NCI-H1930 (cell line): ENCODE results near the gene UBE2E2.

Experiments used
- DNase-seq, 2 experiments: peaks; one replicate each; lab custom pipeline; 2025; lab: John Stamatoyannopoulos, UW

Gene UBE2E2

GRCh38 chr3:23277688-23278087, 74.6 kb downstream of the UBE2E2 start:
- peak; percentile 36 to 49 for DNase-seq

- DNase-seq = no peak
Measured at GRCh38 chr3:23283625-23284024, 80.5 kb downstream of the UBE2E2 start.

GRCh38 chr3:23288286-23288685, 85.2 kb downstream of the UBE2E2 start:
- no peak for DNase-seq

GRCh38 chr3:23288715-23289114, 85.6 kb downstream of the UBE2E2 start:
- no peak for DNase-seq

GRCh38 chr3:23292432-23292831, 89.3 kb downstream of the UBE2E2 start:
- no peak for DNase-seq

GRCh38 chr3:23294770-23295387, 91.8 kb downstream of the UBE2E2 start:
- DNase-seq = no peak

- no peak for DNase-seq
Measured at GRCh38 chr3:23301819-23302218, 98.7 kb downstream of the UBE2E2 start.

GRCh38 chr3:23302271-23302670, 99.1 kb downstream of the UBE2E2 start:
- DNase-seq = no peak

- DNase-seq = no peak
Measured at GRCh38 chr3:23303601-23304217, 100.6 kb downstream of the UBE2E2 start.

- no peak for DNase-seq
Measured at GRCh38 chr3:23304424-23304823, 101.3 kb downstream of the UBE2E2 start.

GRCh38 chr3:23308986-23309625, 106.0 kb downstream of the UBE2E2 start:
- DNase-seq = no peak

GRCh38 chr3:23312866-23313265, 109.7 kb downstream of the UBE2E2 start:
- no peak for DNase-seq

- DNase-seq = no peak
Measured at GRCh38 chr3:23314981-23315762, 112.0 kb downstream of the UBE2E2 start.

GRCh38 chr3:23316924-23317323, 113.8 kb downstream of the UBE2E2 start:
- no peak for DNase-seq

GRCh38 chr3:23319366-23320312, 116.5 kb downstream of the UBE2E2 start:
- no peak for DNase-seq

GRCh38 chr3:23320586-23321570, 117.8 kb downstream of the UBE2E2 start:
- DNase-seq = no peak

- DNase-seq = no peak
Measured at GRCh38 chr3:23324745-23325144, 121.6 kb downstream of the UBE2E2 start.

- no peak for DNase-seq
Measured at GRCh38 chr3:23325466-23326065, 122.4 kb downstream of the UBE2E2 start.

- DNase-seq = no peak
Measured at GRCh38 chr3:23329471-23330105, 126.5 kb downstream of the UBE2E2 start.
